GM19324 (cell line): Measurements from ENCODE around the gene SPON1.
"Not testable (repeated sequence)": the region's sequence is repeated elsewhere in the genome, so short reads cannot be mapped to it uniquely, and the experiment has no call there.

Experiments
- ATAC-seq: cut with Tn5 transposase; IDR thresholded peaks from one replicate; pipeline ENCODE4 v1.9.1; 2021; ENCODE audit warnings: mild to moderate bottlenecking, moderate library complexity; ENCODE audit not compliant: unreplicated experiment, low FRiP score

The SPON1 gene

GRCh38 chr11:14029971-14030920 is 67.7 kb downstream of the SPON1 start:
- no peak for ATAC-seq

GRCh38 chr11:14035526-14035925 is 73.0 kb downstream of the SPON1 start:
- ATAC-seq = not testable (repeated sequence)

- ATAC-seq = no peak
These were observed 73.9 kb downstream of the SPON1 start for GRCh38 chr11:14036469-14036868.

- no peak for ATAC-seq
These were observed 78.5 kb downstream of the SPON1 start for GRCh38 chr11:14041040-14041439.

- ATAC-seq = no peak
These were observed 79.0 kb downstream of the SPON1 start for GRCh38 chr11:14041565-14041964.

- no peak for ATAC-seq
These were observed 80.4 kb downstream of the SPON1 start for GRCh38 chr11:14042686-14043465.

- no peak for ATAC-seq
These were observed 82.4 kb downstream of the SPON1 start for GRCh38 chr11:14044916-14045315.

- ATAC-seq = no peak
These were observed 82.9 kb downstream of the SPON1 start for GRCh38 chr11:14045417-14045816.

- ATAC-seq = no peak
These were observed 89.7 kb downstream of the SPON1 start for GRCh38 chr11:14052198-14052597.

- no peak for ATAC-seq
These were observed 91.9 kb downstream of the SPON1 start for GRCh38 chr11:14054116-14055107.

- ATAC-seq = no peak
These were observed 93.4 kb downstream of the SPON1 start for GRCh38 chr11:14055936-14056335.

GRCh38 chr11:14058061-14058460 is 95.5 kb downstream of the SPON1 start:
- ATAC-seq = no peak

GRCh38 chr11:14059491-14059890 is 97.0 kb downstream of the SPON1 start:
- no peak for ATAC-seq

- ATAC-seq = no peak
These were observed 99.2 kb downstream of the SPON1 start for GRCh38 chr11:14061721-14062120.

GRCh38 chr11:14065141-14065540 is 102.6 kb downstream of the SPON1 start:
- ATAC-seq = no peak

- no peak for ATAC-seq
These were observed 103.2 kb downstream of the SPON1 start for GRCh38 chr11:14065681-14066080.

GRCh38 chr11:14067686-14068085 is 105.2 kb downstream of the SPON1 start:
- ATAC-seq = no peak

- no peak for ATAC-seq
These were observed 108.4 kb downstream of the SPON1 start for GRCh38 chr11:14070896-14071295.

GRCh38 chr11:14073849-14074476 is 111.4 kb downstream of the SPON1 start:
- ATAC-seq = no peak
